GM19240 (cell line): ENCODE results near the gene SEC16B.
A peak's percentile ranks its signal among the peaks of the same experiment; 100 is the strongest.

Source experiments
- DNase-seq: peaks from one replicate; pipeline ENCODE4 v3.0.0; 2011; ENCODE audit warnings: low spot score; ENCODE audit not compliant: insufficient read length

SEC16B gene

GRCh38 chr1:177977141-177977540 lies 7.3 kb upstream of the SEC16B start:
- DNase-seq = no peak

- no peak for DNase-seq
These were observed 6.7 kb upstream of the SEC16B start for GRCh38 chr1:177976596-177976995.

- no peak for DNase-seq
These were observed 6.0 kb upstream of the SEC16B start for GRCh38 chr1:177975588-177976495.

- no peak for DNase-seq
These were observed 3.7 kb upstream of the SEC16B start for GRCh38 chr1:177973585-177973984.

GRCh38 chr1:177969109-177969508 lies 749 bp downstream of the SEC16B start:
- DNase-seq = no peak

- no peak for DNase-seq
These were observed 3.7 kb downstream of the SEC16B start for GRCh38 chr1:177966199-177966598.

- DNase-seq = no peak
These were observed 4.6 kb downstream of the SEC16B start for GRCh38 chr1:177965293-177965692.

- no peak for DNase-seq
These were observed 5.5 kb downstream of the SEC16B start for GRCh38 chr1:177964336-177964735.

- no peak for DNase-seq
These were observed 8.8 kb downstream of the SEC16B start for GRCh38 chr1:177960939-177961622.

- DNase-seq = no peak
These were observed 9.9 kb downstream of the SEC16B start for GRCh38 chr1:177959811-177960515.

GRCh38 chr1:177958092-177958491 lies 11.8 kb downstream of the SEC16B start:
- DNase-seq = no peak

GRCh38 chr1:177954076-177954475 lies 15.8 kb downstream of the SEC16B start:
- DNase-seq = no peak

- DNase-seq = no peak
These were observed 16.3 kb downstream of the SEC16B start for GRCh38 chr1:177953549-177953948.

GRCh38 chr1:177952691-177953090 lies 17.2 kb downstream of the SEC16B start:
- DNase-seq = no peak

GRCh38 chr1:177952249-177952648 lies 17.6 kb downstream of the SEC16B start:
- DNase-seq = no peak

- DNase-seq = no peak
These were observed 19.4 kb downstream of the SEC16B start for GRCh38 chr1:177950506-177950905.

GRCh38 chr1:177948336-177948972 lies 21.4 kb downstream of the SEC16B start:
- DNase-seq = peak; percentile 39

GRCh38 chr1:177947623-177948022 lies 22.2 kb downstream of the SEC16B start:
- DNase-seq = no peak

- peak; percentile 35 for DNase-seq
These were observed 23.8 kb downstream of the SEC16B start for GRCh38 chr1:177945943-177946650.

- no peak for DNase-seq
These were observed 25.6 kb downstream of the SEC16B start for GRCh38 chr1:177944016-177944949.
